ENCODE data around the gene SHISA5.

GRCh38 chr3:48466386-48467109, 37.4 kb downstream of the SHISA5 start:
- TF ChIP-seq POLR2A (IDR thresholded peaks at IDR 0.05) (no peak), CTCF (IDR thresholded peaks at IDR 0.05) (no peak)
